Smooth muscle cell (in vitro differentiated cells): Measurements from ENCODE around the gene CTCFL. TPM values are rescaled to one million over a fixed set of nuclear protein-coding genes. Genes with fewer than 3 reads are reported as not detected.

Experiments used
- DNase-seq: peaks from one replicate; lab custom pipeline; 2025; ENCODE audit not compliant: unreplicated experiment; lab: John Stamatoyannopoulos, UW
- H2AFZ ChIP-seq: fragments of 200-600 bp; sonication (generic); 2 replicates; pipeline ENCODE4 v1.6.0; 2016; ENCODE audit warnings: antibody characterized with exemption, low read depth, mild to moderate bottlenecking
- H3F3A ChIP-seq: fragments of 200-600 bp; sonication (generic); 2 replicates; pipeline ENCODE4 v1.6.0; 2017; ENCODE audit warnings: antibody characterized with exemption, low read depth
- H3K27ac ChIP-seq: fragments of 200-600 bp; sonication (generic); 2 replicates; pipeline ENCODE4 v1.5.1; 2016; ENCODE audit warnings: low read depth, mild to moderate bottlenecking
- H3K27me3 ChIP-seq: fragments of 200-600 bp; sonication (generic); 2 replicates; pipeline ENCODE4 v1.6.1; 2016; ENCODE audit warnings: low read depth, mild to moderate bottlenecking
- H3K36me3 ChIP-seq: fragments of 200-600 bp; sonication (generic); 2 replicates; pipeline ENCODE4 v1.5.1; 2016; ENCODE audit warnings: low read depth
- H3K4me1 ChIP-seq: fragments of 200-600 bp; sonication (generic); 2 replicates; pipeline ENCODE4 v1.5.1; 2016; ENCODE audit warnings: low read depth
- H3K4me2 ChIP-seq: fragments of 200-600 bp; sonication (generic); 2 replicates; pipeline ENCODE4 v1.6.0; 2016; ENCODE audit warnings: mild to moderate bottlenecking
- H3K4me3 ChIP-seq: fragments of 200-600 bp; sonication (generic); 2 replicates; pipeline ENCODE4 v1.5.1; 2016; ENCODE audit warnings: mild to moderate bottlenecking
- H3K79me2 ChIP-seq: fragments of 200-600 bp; sonication (generic); 2 replicates; pipeline ENCODE4 v1.6.0; 2016; ENCODE audit warnings: low read depth, mild to moderate bottlenecking
- H3K9ac ChIP-seq: fragments of 200-600 bp; sonication (generic); 2 replicates; pipeline ENCODE4 v1.6.0; 2016; ENCODE audit warnings: low read depth
- H3K9me3 ChIP-seq: fragments of 200-600 bp; sonication (generic); replicated peaks from 2 replicates; pipeline ENCODE4 v1.5.1; 2016; ENCODE audit warnings: low read depth
- H4K20me1 ChIP-seq: fragments of 200-600 bp; sonication (generic); 2 replicates; pipeline ENCODE4 v1.6.0; 2016; ENCODE audit warnings: low read depth
- CTCF ChIP-seq: fragments of 200-600 bp; sonication (generic); IDR thresholded peaks from 2 replicates; pipeline ENCODE4 v1.5.1; 2017; ENCODE audit warnings: borderline replicate concordance, mild to moderate bottlenecking, antibody characterized with exemption; ENCODE audit not compliant: insufficient read depth, poor library complexity, severe bottlenecking
- WGBS: methylation state at CpG from one replicate; pipeline ENCODE4 v1.1.7; 2016; ENCODE audit warnings: low lambda C conversion rate; 5-methylcytosine and 5-hydroxymethylcytosine counted together
- polyA plus RNA-seq: library from polyadenylated mRNA; unstranded; fragments of >200 nt; fragmentation: Nextera tagmentation; extraction: Ambion mirVana; gene quantifications from 2 replicates; pipeline ENCODE4 v1.2.1, GENCODE V29; 2016
- total RNA-seq: library from RNA; depleted of rRNA; stranded (reverse); fragments of >200 nt; gene quantifications from 2 replicates; pipeline ENCODE4 v1.2.3, GENCODE V29; 2014

The CTCFL gene
- total and polyA plus RNA-seq, 2 experiments from 2014 or later: not detected

GRCh38 chr20:57476641-57477461, 48.1 kb downstream of the CTCFL start:
- Histone ChIP-seq H3F3A (no peaks in the 10 kb centered on the region), H3K4me2 (no peak overlapping the region), H3K79me2 (no peaks in the 10 kb centered on the region), H4K20me1 (no peaks in the 10 kb centered on the region), H3K9ac (no peak overlapping the region), H2AFZ (no peak overlapping the region), H3K9me3 (no peaks in the 10 kb centered on the region), H3K4me3 (no peak overlapping the region), H3K36me3 (no peaks in the 10 kb centered on the region), H3K27me3 (no peaks in the 10 kb centered on the region), H3K27ac (no peak overlapping the region), H3K4me1 (peaks cover 6% of the 10 kb centered on the region)
- 89% methylated on average over 14 of the region's 17 CpGs for WGBS
- no peak for DNase-seq
- no peak for TF ChIP-seq CTCF

- Histone ChIP-seq H3F3A (no peaks in the 10 kb centered on the region), H3K4me3 (no peak overlapping the region), H3K79me2 (no peaks in the 10 kb centered on the region), H3K27ac (no peak overlapping the region), H2AFZ (no peak overlapping the region), H3K27me3 (no peaks in the 10 kb centered on the region), H3K4me2 (no peak overlapping the region), H3K36me3 (no peaks in the 10 kb centered on the region), H3K4me1 (peaks cover 12% of the 10 kb centered on the region), H3K9ac (no peak overlapping the region), H4K20me1 (no peaks in the 10 kb centered on the region), H3K9me3 (no peaks in the 10 kb centered on the region)
- DNase-seq: no peak
- TF ChIP-seq CTCF: no peak
- WGBS: 71% methylated on average over 6 of the region's 6 CpGs
Observed at GRCh38 chr20:57476084-57476526, 48.8 kb downstream of the CTCFL start.

DNA sequence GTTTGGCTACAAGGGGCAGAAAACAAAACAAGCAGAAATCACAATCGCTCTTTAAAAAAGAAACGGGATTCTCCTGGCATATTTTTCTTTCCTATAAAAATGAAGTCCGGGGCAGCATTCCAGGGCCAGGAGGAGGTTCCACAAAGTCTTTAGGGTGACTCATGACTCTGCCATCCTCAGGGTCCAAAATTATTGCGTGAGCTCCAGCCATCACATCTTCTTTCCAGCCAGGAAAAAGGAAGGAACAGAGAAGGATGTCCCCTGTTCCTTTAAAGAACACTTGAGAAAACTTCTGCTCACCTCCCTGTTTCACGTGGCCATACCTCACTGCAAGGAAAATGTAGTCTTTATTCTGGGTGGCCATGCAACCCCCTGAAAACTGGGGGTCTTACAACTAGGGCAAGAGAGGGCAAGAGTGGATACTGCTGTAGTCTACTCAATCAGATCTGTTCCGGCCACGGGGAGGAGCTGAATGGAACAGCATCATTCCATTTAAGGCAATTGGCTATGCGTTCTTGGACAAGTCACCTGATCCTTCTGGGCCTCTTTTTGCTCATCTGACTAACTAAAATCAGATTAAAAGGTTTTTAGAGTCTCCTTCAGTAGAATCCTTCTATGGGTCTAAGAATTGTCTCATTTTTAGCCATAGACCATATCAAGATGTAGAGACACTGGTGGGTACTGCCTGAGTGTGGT, 49.4 kb downstream of the CTCFL start:
- Histone ChIP-seq H3F3A (no peaks in the 10 kb centered on the region), H2AFZ (no peak overlapping the region), H3K4me3 (no peak overlapping the region), H3K27me3 (no peaks in the 10 kb centered on the region), H3K79me2 (no peaks in the 10 kb centered on the region), H3K9me3 (no peaks in the 10 kb centered on the region), H3K27ac (no peak overlapping the region), H3K4me2 (no peak overlapping the region), H3K4me1 (peaks cover 17% of the 10 kb centered on the region), H3K9ac (no peak overlapping the region), H3K36me3 (no peaks in the 10 kb centered on the region), H4K20me1 (no peaks in the 10 kb centered on the region)
- TF ChIP-seq CTCF: no peak
- DNase-seq: no peak
- WGBS: 95% methylated on average over 8 of the region's 8 CpGs
